Fibroblast of skin of abdomen (primary cell): ENCODE results near the gene ASPG.

Source experiments
- DNase-seq: peaks from one replicate; pipeline ENCODE4 v3.0.0-alpha.2; 2013

The ASPG gene

GRCh38 chr14:104117341-104118005, 32.0 kb downstream of the ASPG start:
- DNase-seq: no peak

GRCh38 chr14:104118006-104118844, 32.7 kb downstream of the ASPG start:
- DNase-seq: no peak

- no peak for DNase-seq
Observed at GRCh38 chr14:104119119-104119487, 33.6 kb downstream of the ASPG start.

GRCh38 chr14:104119488-104120251, 34.2 kb downstream of the ASPG start:
- no peak for DNase-seq

GRCh38 chr14:104120281-104120741, 34.8 kb downstream of the ASPG start:
- no peak for DNase-seq

GRCh38 chr14:104121142-104121541, 35.6 kb downstream of the ASPG start:
- no peak for DNase-seq

GRCh38 chr14:104123879-104124278, 38.4 kb downstream of the ASPG start:
- no peak for DNase-seq

GRCh38 chr14:104125011-104125410, 39.5 kb downstream of the ASPG start:
- DNase-seq: no peak

- DNase-seq: no peak
Observed at GRCh38 chr14:104126753-104127152, 41.3 kb downstream of the ASPG start.

- DNase-seq: no peak
Observed at GRCh38 chr14:104128981-104129380, 43.5 kb downstream of the ASPG start.

GRCh38 chr14:104129556-104129955, 44.1 kb downstream of the ASPG start:
- DNase-seq: no peak

- DNase-seq: no peak
Observed at GRCh38 chr14:104130974-104131651, 45.6 kb downstream of the ASPG start.

GRCh38 chr14:104131968-104132732, 46.6 kb downstream of the ASPG start:
- DNase-seq: no peak

- no peak for DNase-seq
Observed at GRCh38 chr14:104132981-104133380, 47.5 kb downstream of the ASPG start.

- DNase-seq: no peak
Observed at GRCh38 chr14:104133496-104133895, 48.0 kb downstream of the ASPG start.

- no peak for DNase-seq
Observed at GRCh38 chr14:104134061-104134965, 48.8 kb downstream of the ASPG start.

- no peak for DNase-seq
Observed at GRCh38 chr14:104135121-104135903, 49.8 kb downstream of the ASPG start.

GRCh38 chr14:104135904-104136471, 50.5 kb downstream of the ASPG start:
- DNase-seq: no peak

GRCh38 chr14:104136472-104137296, 51.2 kb downstream of the ASPG start:
- DNase-seq: no peak
